ENCODE data around the gene ARHGAP24.

The ARHGAP24 gene

GRCh38 chr4:85778632-85779131 is 303.7 kb downstream of the ARHGAP24 start:
- no peaks in the 10 kb centered on the region for H3K9me3 Mint-ChIP-seq
- H3K4me3 Mint-ChIP-seq, result peak overlapping the region; percentile 92 to 97 (median 97)
- H3K4me1 Mint-ChIP-seq, result peaks cover 66% of the 10 kb centered on the region
- no peak for TF ChIP-seq CTCF (IDR thresholded peaks at IDR 0.05; ENCODE audit: unreplicated experiment in 3 of 3)
- no peaks in the 10 kb centered on the region for H3K27me3 Mint-ChIP-seq (ENCODE audit: low read depth)
- H3K27ac Mint-ChIP-seq, result peak overlapping the region; percentile 96 to 99 (median 97)
- no peaks in the 10 kb centered on the region for H3K36me3 Mint-ChIP-seq (ENCODE audit: low read depth)

DNA sequence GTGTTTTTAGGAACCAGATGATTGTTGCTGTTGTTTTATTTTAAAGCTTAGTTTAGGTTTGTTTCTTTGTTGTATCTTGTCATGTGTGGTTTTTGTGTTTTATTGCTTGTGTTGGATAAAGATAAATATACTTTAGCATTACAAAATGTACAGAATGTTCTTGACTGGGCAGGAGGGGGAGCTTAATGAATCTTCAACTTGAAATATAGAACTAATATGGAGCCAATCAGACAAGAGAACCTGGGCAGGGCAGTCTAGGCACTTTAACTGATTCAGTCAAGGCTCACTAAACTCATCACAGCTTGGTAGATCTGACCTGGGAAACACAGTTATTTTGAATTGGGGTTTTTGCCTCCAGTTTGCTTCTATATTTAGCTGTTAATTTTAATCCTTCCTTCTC is 304.2 kb downstream of the ARHGAP24 start:
- Mint-ChIP-seq H3K36me3 (ENCODE audit: low read depth) (no peaks in the 10 kb centered on the region), H3K4me1 (peaks cover 68% of the 10 kb centered on the region), H3K27me3 (ENCODE audit: low read depth) (no peaks in the 10 kb centered on the region), H3K9me3 (no peaks in the 10 kb centered on the region), H3K4me3 (peak overlapping the region; percentile 92 to 97 (median 97)), H3K27ac (peak overlapping the region; percentile 96 to 99 (median 97))
- no peak for TF ChIP-seq CTCF (IDR thresholded peaks at IDR 0.05; ENCODE audit: unreplicated experiment in 3 of 3)

- H3K9me3 Mint-ChIP-seq, result no peaks in the 10 kb centered on the region
- H3K4me3 Mint-ChIP-seq, result peak overlapping the region; percentile 30 to 75 (median 56)
- no peak for TF ChIP-seq CTCF (IDR thresholded peaks at IDR 0.05; ENCODE audit: unreplicated experiment in 3 of 3)
- H3K27ac Mint-ChIP-seq, result peak overlapping the region; percentile 80 to 90 (median 83)
- peaks cover 60% of the 10 kb centered on the region for H3K4me1 Mint-ChIP-seq
- H3K27me3 Mint-ChIP-seq (ENCODE audit: low read depth), result no peaks in the 10 kb centered on the region
- no peaks in the 10 kb centered on the region for H3K36me3 Mint-ChIP-seq (ENCODE audit: low read depth)
Observed at GRCh38 chr4:85780664-85781063, 305.7 kb downstream of the ARHGAP24 start.

DNA sequence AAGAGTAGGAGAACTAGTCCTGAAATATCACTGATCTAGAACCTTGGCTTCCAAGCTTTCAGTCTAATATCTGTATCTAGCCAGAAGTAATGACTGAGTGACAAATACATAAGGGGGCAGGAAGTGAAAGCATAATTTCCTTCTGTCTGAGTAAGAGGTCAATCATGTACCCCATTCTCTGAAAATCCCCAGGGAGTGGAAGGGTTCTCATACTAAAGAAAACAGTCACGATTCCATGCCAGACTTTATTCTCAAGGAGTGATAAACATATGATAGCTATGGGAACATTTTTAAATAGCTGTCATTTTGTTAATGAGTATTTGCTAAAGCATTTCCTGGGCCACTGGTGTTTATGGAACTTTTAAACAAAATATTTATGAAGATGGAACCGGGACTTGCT is 308.5 kb downstream of the ARHGAP24 start:
- Mint-ChIP-seq H3K36me3 (ENCODE audit: low read depth) (no peaks in the 10 kb centered on the region), H3K27me3 (ENCODE audit: low read depth) (no peaks in the 10 kb centered on the region), H3K4me1 (peaks cover 51% of the 10 kb centered on the region), H3K27ac (peak overlapping the region in 2 of 3 experiments; percentile 16 to 80), H3K9me3 (no peaks in the 10 kb centered on the region), H3K4me3 (no peak overlapping the region)
- no peak for TF ChIP-seq CTCF (IDR thresholded peaks at IDR 0.05; ENCODE audit: unreplicated experiment in 3 of 3)

DNA sequence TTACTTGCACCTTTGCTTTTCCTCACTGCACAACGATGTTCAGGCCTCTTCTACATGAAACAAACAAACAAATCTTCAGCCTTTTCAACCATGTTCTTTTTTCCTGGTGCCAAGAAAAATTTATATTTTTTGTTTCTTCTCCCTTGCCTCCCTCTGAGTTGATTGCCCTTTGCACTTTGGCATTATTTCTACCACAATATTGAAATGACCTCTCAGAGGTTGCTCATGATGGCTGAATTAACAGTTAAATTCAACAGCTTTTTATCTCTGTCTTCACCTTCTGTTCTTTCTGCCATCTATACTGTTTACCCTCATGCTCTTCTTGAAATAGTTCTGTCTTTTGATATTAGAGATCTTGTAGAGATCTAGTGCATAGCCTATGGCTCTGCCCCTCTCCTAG is 308.9 kb downstream of the ARHGAP24 start:
- no peaks in the 10 kb centered on the region for H3K27me3 Mint-ChIP-seq (ENCODE audit: low read depth)
- peaks cover 52% of the 10 kb centered on the region for H3K4me1 Mint-ChIP-seq
- peak overlapping the region in 2 of 3 experiments; percentile 1 to 4 for H3K4me3 Mint-ChIP-seq
- TF ChIP-seq CTCF (IDR thresholded peaks at IDR 0.05; ENCODE audit: unreplicated experiment in 3 of 3), result no peak
- no peaks in the 10 kb centered on the region for H3K9me3 Mint-ChIP-seq
- no peaks in the 10 kb centered on the region for H3K36me3 Mint-ChIP-seq (ENCODE audit: low read depth)
- peak overlapping the region; percentile 16 to 80 (median 28) for H3K27ac Mint-ChIP-seq

- no peak for TF ChIP-seq CTCF (IDR thresholded peaks at IDR 0.05; ENCODE audit: unreplicated experiment in 3 of 3)
- Mint-ChIP-seq H3K4me1 (peaks cover 52% of the 10 kb centered on the region), H3K9me3 (no peaks in the 10 kb centered on the region), H3K27me3 (ENCODE audit: low read depth) (no peaks in the 10 kb centered on the region), H3K4me3 (peak overlapping the region in 2 of 3 experiments; percentile 1 to 4), H3K27ac (peak overlapping the region; percentile 16 to 80 (median 28)), H3K36me3 (ENCODE audit: low read depth) (no peaks in the 10 kb centered on the region)
Observed at GRCh38 chr4:85784348-85784747, 309.4 kb downstream of the ARHGAP24 start.
